H1 (cell line): ENCODE data around the gene LINGO4. TPM values are rescaled to one million over a fixed set of nuclear protein-coding genes. Genes with fewer than 3 reads are reported as not detected.
A peak's percentile ranks its signal among the peaks of the same experiment; 100 is the strongest.

Experiments
- CTCF ChIA-PET: fragments of 300-600 bp; sonication (Branson Sonifier 250); formaldehyde crosslinking; loops from one replicate; lab custom pipeline; 2021; ENCODE audit not compliant: partially characterized antibody; lab: Charles Lee
- POLR2A ChIA-PET: fragments of 300-600 bp; sonication (Branson Sonifier 250); formaldehyde crosslinking; loops from one replicate; lab custom pipeline; 2021; ENCODE audit warnings: inconsistent platforms; ENCODE audit not compliant: partially characterized antibody; lab: Charles Lee
- DNase-seq, 2 experiments: peaks; one replicate each; pipeline versions ENCODE4 v3.0.0 to v3.0.0-alpha.2; 2010 to 2022; ENCODE audit warnings: low spot score in 2 of 2, low read depth in 1 of 2, mixed read lengths in 1 of 2
- FAIRE-seq: peaks from 2 replicates; lab custom pipeline; 2011; peaks lifted over from hg19 to GRCh38; lab: Jason Lieb, UNC
- H2AFZ ChIP-seq: 2 replicates; pipeline ENCODE4 v1.8.1; 2012; ENCODE audit warnings: low read length, inconsistent platforms
- H2AK5ac ChIP-seq: 2 replicates; pipeline ENCODE4 v1.6.1; 2013; ENCODE audit warnings: low read depth, low read length
- H2BK120ac ChIP-seq: replicated peaks from 2 replicates; pipeline ENCODE3; 2013; ENCODE audit warnings: low read depth, low read length, inconsistent platforms
- H2BK12ac ChIP-seq: 2 replicates; pipeline ENCODE4 v1.6.1; 2013; ENCODE audit warnings: low read depth, low read length
- H2BK15ac ChIP-seq: 2 replicates; pipeline ENCODE4 v1.6.1; 2013; ENCODE audit warnings: low read length
- H2BK20ac ChIP-seq: 2 replicates; pipeline ENCODE4 v1.6.1; 2013; ENCODE audit warnings: low read length
- H2BK5ac ChIP-seq: 2 replicates; pipeline ENCODE4 v1.6.1; 2013; ENCODE audit warnings: low read depth, low read length
- H3K14ac ChIP-seq: 2 replicates; pipeline ENCODE4 v1.6.1; 2013; ENCODE audit warnings: inconsistent platforms; ENCODE audit not compliant: insufficient read length
- H3K18ac ChIP-seq: 2 replicates; pipeline ENCODE4 v1.6.1; 2013; ENCODE audit warnings: low read length; ENCODE audit errors: extremely low read depth
- H3K23ac ChIP-seq: 2 replicates; pipeline ENCODE4 v1.6.1; 2013; ENCODE audit warnings: inconsistent platforms; ENCODE audit not compliant: insufficient read length
- H3K23me2 ChIP-seq: 2 replicates; pipeline ENCODE4 v1.6.1; 2013; ENCODE audit warnings: low read depth, low read length
- H3K27ac ChIP-seq: 2 replicates; pipeline ENCODE4 v1.6.1; 2011; ENCODE audit warnings: low read depth, low read length, inconsistent platforms
- H3K27me3 ChIP-seq, 4 experiments: replicated peaks in 1 of 4; 1 replicate in 1 of 4; 2 replicates in 3 of 4; pipeline versions ENCODE4 v1.6.1 to v1.8.1; 2011 to 2013; ENCODE audit warnings: low read length in 3 of 4, mild to moderate bottlenecking in 3 of 4, inconsistent platforms in 2 of 4, mixed read lengths in 2 of 4, moderate library complexity in 1 of 4; ENCODE audit not compliant: control insufficient read depth in 3 of 4, insufficient read depth in 3 of 4; ENCODE audit errors: extremely low read depth in 1 of 4
- H3K36me3 ChIP-seq, 4 experiments: 2 replicates each; pipeline versions ENCODE4 v1.6.1 to v1.8.1; 2011 to 2013; ENCODE audit warnings: mild to moderate bottlenecking in 4 of 4, low read length in 3 of 4, moderate library complexity in 2 of 4, control low read depth in 1 of 4, inconsistent platforms in 1 of 4; ENCODE audit not compliant: insufficient read depth in 4 of 4, control insufficient read depth in 2 of 4
- H3K4ac ChIP-seq: replicated peaks from 2 replicates; pipeline ENCODE3; 2013; ENCODE audit warnings: low read length, low read depth, mixed read lengths, inconsistent platforms; ENCODE audit not compliant: insufficient read length
- H3K4me1 ChIP-seq, 4 experiments: replicated peaks in 1 of 4; 1 replicate in 1 of 4; 2 replicates in 3 of 4; pipeline versions ENCODE4 v1.6.1 to v1.8.1; 2011 to 2013; ENCODE audit warnings: low read length in 3 of 4, inconsistent platforms in 2 of 4, mixed read lengths in 1 of 4; ENCODE audit not compliant: insufficient read depth in 4 of 4, control insufficient read depth in 3 of 4
- H3K4me2 ChIP-seq, 2 experiments: 2 replicates each; pipeline versions ENCODE4 v1.6.1 to v1.8.1; 2011 to 2013; ENCODE audit warnings: low read depth in 2 of 2, low read length in 2 of 2, control low read depth in 1 of 2, inconsistent platforms in 1 of 2, mild to moderate bottlenecking in 1 of 2; ENCODE audit not compliant: insufficient read depth in 1 of 2
- H3K4me3 ChIP-seq, 4 experiments: fragments of 200-600, 300-600 bp in 1 of 4; sonication (generic), shearing (Covaris generic), sonication (Bioruptor Twin) in 1 of 4; 2 replicates each; pipeline versions ENCODE4 v1.5.1 to v1.8.1; 2011 to 2016; ENCODE audit warnings: low read length in 4 of 4, low read depth in 3 of 4, control low read depth in 2 of 4, inconsistent platforms in 2 of 4, mild to moderate bottlenecking in 2 of 4, mixed read lengths in 1 of 4, moderate library complexity in 1 of 4; ENCODE audit not compliant: insufficient read depth in 2 of 4; ENCODE audit errors: extremely low read depth in 1 of 4
- H3K56ac ChIP-seq: replicated peaks from 2 replicates; pipeline ENCODE3; 2013; ENCODE audit warnings: low read depth, mild to moderate bottlenecking, mixed read lengths, low read length, inconsistent platforms; ENCODE audit not compliant: insufficient read length
- H3K79me1 ChIP-seq: 2 replicates; pipeline ENCODE4 v1.6.1; 2013; ENCODE audit warnings: low read depth, low read length, control low read depth
- H3K79me2 ChIP-seq, 2 experiments: 2 replicates each; pipeline versions ENCODE4 v1.6.1 to v1.8.1; 2012 to 2013; ENCODE audit warnings: low read length in 2 of 2, mild to moderate bottlenecking in 2 of 2, inconsistent platforms in 1 of 2; ENCODE audit not compliant: insufficient read depth in 2 of 2, control insufficient read depth in 1 of 2
- H3K9ac ChIP-seq, 4 experiments: replicated peaks in 1 of 4; 1 replicate in 1 of 4; 2 replicates in 3 of 4; pipeline versions ENCODE4 v1.6.1 to v1.8.1; 2011 to 2013; ENCODE audit warnings: low read depth in 3 of 4, low read length in 3 of 4, control low read depth in 2 of 4, mild to moderate bottlenecking in 2 of 4, moderate library complexity in 2 of 4, inconsistent platforms in 1 of 4; ENCODE audit errors: extremely low read depth in 1 of 4
- H3K9me3 ChIP-seq, 2 experiments: 2 replicates each; pipeline versions ENCODE4 v1.6.1 to v1.8.1; 2012 to 2013; ENCODE audit warnings: mild to moderate bottlenecking in 2 of 2, moderate library complexity in 2 of 2, control low read depth in 1 of 2, inconsistent platforms in 1 of 2, low read depth in 1 of 2, low read length in 1 of 2, mixed read lengths in 1 of 2; ENCODE audit not compliant: insufficient read depth in 2 of 2
- H4K20me1 ChIP-seq, 2 experiments: replicated peaks in 1 of 2; 2 replicates each; pipeline versions ENCODE3 to v1.8.1; 2011 to 2013; ENCODE audit warnings: inconsistent platforms in 2 of 2, low read length in 2 of 2, mild to moderate bottlenecking in 1 of 2; ENCODE audit not compliant: insufficient read depth in 2 of 2, control insufficient read depth in 1 of 2
- H4K5ac ChIP-seq: 2 replicates; pipeline ENCODE4 v1.6.1; 2013; ENCODE audit warnings: low read length, low read depth, mixed read lengths, inconsistent platforms; ENCODE audit not compliant: insufficient read length
- H4K8ac ChIP-seq: 2 replicates; pipeline ENCODE4 v1.8.0; 2013; ENCODE audit warnings: mild to moderate bottlenecking, moderate library complexity, low read length, inconsistent platforms; ENCODE audit not compliant: insufficient read depth; ENCODE audit errors: extremely low read depth
- H4K91ac ChIP-seq: replicated peaks from 2 replicates; pipeline ENCODE3; 2013; ENCODE audit warnings: low read length, mixed read lengths, inconsistent platforms; ENCODE audit not compliant: insufficient read length
- WGBS, 2 experiments: shearing (Covaris generic) in 1 of 2; methylation state at CpG; one replicate each; pipeline versions ENCODE4 v1.1.6 to v1.1.7; 2013 to 2015; ENCODE audit warnings: low lambda C conversion rate in 2 of 2, mixed read lengths in 2 of 2, inconsistent platforms in 1 of 2, low coverage in 1 of 2, missing lambda C conversion rate in 1 of 2; ENCODE audit not compliant: insufficient replicate concordance in 2 of 2, insufficient coverage in 1 of 2, insufficient read length in 1 of 2; ENCODE audit errors: extremely low coverage in 1 of 2, missing lambda C conversion rate in 1 of 2; 5-methylcytosine and 5-hydroxymethylcytosine counted together
- polyA plus RNA-seq, 7 experiments: library from polyadenylated mRNA; depleted of rRNA in 3 of 7; stranded (reverse) in 5 of 7; unstranded in 2 of 7; fragments of >200 nt in 5 of 7; fragments of 200-250 nt in 2 of 7; gene quantifications; 1 replicate in 5 of 7; 2 replicates in 1 of 7; 4 replicates in 1 of 7; pipeline versions ENCODE4 v1.2.1 to v1.2.3, GENCODE V29; 2011 to 2013; ENCODE audit warnings: missing spikeins in 2 of 7, mixed read lengths in 2 of 7
- total RNA-seq: library from RNA; stranded (reverse); fragmentation: NEBNext Ultra II Directional; extraction: Animal tissue kit (Norgen Biotek cat#: 25700); gene quantifications from 2 replicates; pipeline ENCODE4 v1.2.1, GENCODE V29; 2021

Gene LINGO4
- total and polyA plus RNA-seq, 2 of the 8 experiments (the other 6 are each of a cell fraction or from before 2014, with no cell fraction given), result 0.03 TPM; not detected in 1

DNA sequence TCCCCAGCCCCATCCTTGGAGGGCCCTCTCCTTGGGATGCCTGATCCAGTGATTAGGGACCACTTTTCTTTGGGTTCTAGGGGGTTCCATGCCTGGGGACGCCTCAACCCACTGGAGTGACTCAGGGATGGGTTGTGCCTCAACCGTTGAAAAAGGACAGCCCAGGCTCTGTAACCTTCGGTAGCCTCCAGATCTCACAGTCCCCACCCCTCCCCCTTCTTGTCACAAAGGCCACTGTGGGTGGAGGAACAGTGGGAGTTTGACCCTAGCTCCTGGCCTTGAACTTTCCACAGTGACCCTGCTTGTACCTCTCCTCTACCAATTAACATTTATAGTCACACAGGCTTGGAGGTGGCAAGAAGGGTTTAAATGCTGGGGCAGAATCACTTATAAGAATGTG lies 29.0 kb upstream of the LINGO4 start:
- H4K5ac ChIP-seq, result no peak overlapping the region

More for the DNA sequence above, 29.0 kb upstream of the LINGO4 start:
- ChIA-PET POLR2A (interaction anchor here (1.5 kb wide), 1 partner anchor 294 kb away, joined by 4 read pairs; the partner anchor contains the start of gene TUFT1), CTCF (interaction anchor here (0.7 to 3.7 kb wide), 12 partner anchors 8 to 299 kb away, joined by 3 to 26 read pairs (median 4); no protein-coding TSS in a partner anchor)
- H2BK5ac ChIP-seq, result no peak overlapping the region
- no peak overlapping the region for H3K23ac ChIP-seq
- H3K14ac ChIP-seq, result no peak overlapping the region
- no peak overlapping the region for H3K9ac ChIP-seq
- H2BK12ac ChIP-seq, result no peak overlapping the region
- peaks cover 10 to 24% (median 21%) of the 10 kb centered on the region in 4 experiments for H3K27me3 ChIP-seq
- peak overlapping the region; percentile 88; the same call in 1 of the 2 replicates for H2BK15ac ChIP-seq
- no peak overlapping the region for H3K4me2 ChIP-seq
- no peak overlapping the region for H4K91ac ChIP-seq
- no peak overlapping the region for H3K56ac ChIP-seq
- H2AFZ ChIP-seq, result no peak overlapping the region
- peaks cover 18% of the 10 kb centered on the region; the same call in 1 of the 2 replicates for H3K23me2 ChIP-seq
- peaks cover 9 to 28% (median 19%) of the 10 kb centered on the region in 4 experiments for H3K4me1 ChIP-seq
- H3K9me3 ChIP-seq, result no peaks in the 10 kb centered on the region
- no peaks in the 10 kb centered on the region for H3K79me1 ChIP-seq
- FAIRE-seq, result no peak
- H4K20me1 ChIP-seq, result no peaks in the 10 kb centered on the region
- WGBS, 2 experiments, result 90% methylated on average over 3 of the region's 3 CpGs; no CpG with 5 or more reads in 1 of the 2 experiments
- DNase-seq, result no peak
- no peak overlapping the region for H2BK120ac ChIP-seq
- no peak overlapping the region for H3K4me3 ChIP-seq
- H3K18ac ChIP-seq, result no peak overlapping the region
- no peak overlapping the region for H3K4ac ChIP-seq
- no peaks in the 10 kb centered on the region for H3K36me3 ChIP-seq
- H3K27ac ChIP-seq, result no peak overlapping the region
- H4K8ac ChIP-seq, result no peak overlapping the region
- no peak overlapping the region for H2AK5ac ChIP-seq
- H2BK20ac ChIP-seq, result no peak overlapping the region
- no peaks in the 10 kb centered on the region for H3K79me2 ChIP-seq
